ENCODE data around the gene CDC25A. TPM values are rescaled to one million over a fixed set of nuclear protein-coding genes. Genes with fewer than 3 reads are reported as not detected.

Gene CDC25A
- total RNA-seq, 1 experiment from 2014 or later: 12.8 TPM

- no peak for DNase-seq (ENCODE audit: low read depth, low spot score)
- CTCF ChIA-PET: no interaction called here
- no TSS peak for BruUV-seq (replicated peaks)
These were observed 2.7 kb upstream of the CDC25A start for GRCh38 chr3:48190911-48191310.

GRCh38 chr3:48189321-48189720 is 1.1 kb upstream of the CDC25A start:
- Histone ChIP-seq H3K4me3 (ENCODE audit: low read depth in 2 of 2, low read length in 2 of 2) (no peak overlapping the region), H3K27ac (ENCODE audit: low read length) (no peak overlapping the region), H3K27me3 (ENCODE audit: control insufficient read depth, insufficient read depth, low read length) (no peaks in the 10 kb centered on the region), H3K9me3 (ENCODE audit: control insufficient read depth, insufficient read depth, low read depth, low read length) (no peaks in the 10 kb centered on the region), H3K4me1 (ENCODE audit: control insufficient read depth, insufficient read depth, low read length) (peaks cover 4% of the 10 kb centered on the region; the same call in 1 of the 2 replicates), H3K36me3 (ENCODE audit: control insufficient read depth, insufficient read depth, low read length) (peaks cover 11% of the 10 kb centered on the region)
- ATAC-seq (no peak), DNase-seq (ENCODE audit: low read depth, low spot score) (no peak)
- in situ Hi-C loops (cut with HindIII; ENCODE audit: low pct_unique_long_range_greater_than_20kb, low sequenced_read_pairs) (no loop called here), intact Hi-C loops (cut with micrococcal nuclease; ENCODE audit: unreplicated experiment) (no loop called here)
- no peak for TF ChIP-seq TCF7L2 (IDR thresholded peaks at IDR 0.05; ENCODE audit: low read depth, low read length)
- TF ChIP-seq SIN3A (IDR thresholded peaks at IDR 0.05; ENCODE audit: borderline replicate concordance, insufficient read depth, low read depth, low read length): no peak
- no peak for TF ChIP-seq CTCF (IDR thresholded peaks at IDR 0.05)
- TF ChIP-seq POLR2AphosphoS5 (IDR thresholded peaks at IDR 0.05; ENCODE audit: low read depth, low read length): no peak
- TF ChIP-seq REST (IDR thresholded peaks at IDR 0.05; ENCODE audit: insufficient read depth in 1 of 2, low read depth in 2 of 2, low read length in 1 of 2): no peak
- ChIA-PET CTCF (interaction anchor here (0.7 kb wide), 1 partner anchor 132 kb away, joined by 3 read pairs; no protein-coding TSS in a partner anchor), POLR2A (no interaction called here)
- BruUV-seq (replicated peaks): no TSS peak

More at GRCh38 chr3:48190911-48191310, 2.7 kb upstream of the CDC25A start:
- peaks cover 4% of the 10 kb centered on the region; the same call in 1 of the 2 replicates for H3K4me1 ChIP-seq (ENCODE audit: control insufficient read depth, insufficient read depth, low read length)
- TF ChIP-seq SIN3A (IDR thresholded peaks at IDR 0.05; ENCODE audit: borderline replicate concordance, insufficient read depth, low read depth, low read length) (no peak), TCF7L2 (IDR thresholded peaks at IDR 0.05; ENCODE audit: low read depth, low read length) (no peak), CTCF (IDR thresholded peaks at IDR 0.05) (no peak), REST (IDR thresholded peaks at IDR 0.05; ENCODE audit: insufficient read depth in 1 of 2, low read depth in 2 of 2, low read length in 1 of 2) (no peak), POLR2AphosphoS5 (IDR thresholded peaks at IDR 0.05; ENCODE audit: low read depth, low read length) (no peak)
- in situ Hi-C loops (cut with HindIII; ENCODE audit: low pct_unique_long_range_greater_than_20kb, low sequenced_read_pairs): no loop called here
- no peaks in the 10 kb centered on the region for H3K9me3 ChIP-seq (ENCODE audit: control insufficient read depth, insufficient read depth, low read depth, low read length)
- H3K27me3 ChIP-seq (ENCODE audit: control insufficient read depth, insufficient read depth, low read length): no peaks in the 10 kb centered on the region
- ATAC-seq: no peak
- H3K36me3 ChIP-seq (ENCODE audit: control insufficient read depth, insufficient read depth, low read length): peaks cover 3% of the 10 kb centered on the region
- intact Hi-C loops (cut with micrococcal nuclease; ENCODE audit: unreplicated experiment): loop anchor here (10.0 kb wide), 1 partner anchor 54 kb away; the partner anchor contains the start of gene ZNF589
- POLR2A ChIA-PET: no interaction called here
- no peak overlapping the region for H3K4me3 ChIP-seq (ENCODE audit: low read depth in 2 of 2, low read length in 2 of 2)
- no peak overlapping the region for H3K27ac ChIP-seq (ENCODE audit: low read length)

Data from Panc1 (cell line).